H1 (cell line): ENCODE measurements around the gene C19orf85. TPM values are rescaled to one million over a fixed set of nuclear protein-coding genes. Genes with fewer than 3 reads are reported as not detected.

ENCODE experiments used
- CTCF ChIA-PET: fragments of 300-600 bp; sonication (Branson Sonifier 250); formaldehyde crosslinking; loops from one replicate; lab custom pipeline; 2021; ENCODE audit not compliant: partially characterized antibody; lab: Charles Lee
- POLR2A ChIA-PET: fragments of 300-600 bp; sonication (Branson Sonifier 250); formaldehyde crosslinking; loops from one replicate; lab custom pipeline; 2021; ENCODE audit warnings: inconsistent platforms; ENCODE audit not compliant: partially characterized antibody; lab: Charles Lee
- DNase-seq, 2 experiments: peaks; one replicate each; pipeline versions ENCODE4 v3.0.0 to v3.0.0-alpha.2; 2010 to 2022; ENCODE audit warnings: low spot score in 2 of 2, low read depth in 1 of 2, mixed read lengths in 1 of 2
- FAIRE-seq: peaks from 2 replicates; lab custom pipeline; 2011; peaks lifted over from hg19 to GRCh38; lab: Jason Lieb, UNC
- H2AFZ ChIP-seq: 2 replicates; pipeline ENCODE4 v1.8.1; 2012; ENCODE audit warnings: low read length, inconsistent platforms
- H2AK5ac ChIP-seq: 2 replicates; pipeline ENCODE4 v1.6.1; 2013; ENCODE audit warnings: low read depth, low read length
- H2BK120ac ChIP-seq: replicated peaks from 2 replicates; pipeline ENCODE3; 2013; ENCODE audit warnings: low read depth, low read length, inconsistent platforms
- H2BK12ac ChIP-seq: 2 replicates; pipeline ENCODE4 v1.6.1; 2013; ENCODE audit warnings: low read depth, low read length
- H2BK15ac ChIP-seq: 2 replicates; pipeline ENCODE4 v1.6.1; 2013; ENCODE audit warnings: low read length
- H2BK20ac ChIP-seq: 2 replicates; pipeline ENCODE4 v1.6.1; 2013; ENCODE audit warnings: low read length
- H2BK5ac ChIP-seq: 2 replicates; pipeline ENCODE4 v1.6.1; 2013; ENCODE audit warnings: low read depth, low read length
- H3K14ac ChIP-seq: 2 replicates; pipeline ENCODE4 v1.6.1; 2013; ENCODE audit warnings: inconsistent platforms; ENCODE audit not compliant: insufficient read length
- H3K18ac ChIP-seq: 2 replicates; pipeline ENCODE4 v1.6.1; 2013; ENCODE audit warnings: low read length; ENCODE audit errors: extremely low read depth
- H3K23ac ChIP-seq: 2 replicates; pipeline ENCODE4 v1.6.1; 2013; ENCODE audit warnings: inconsistent platforms; ENCODE audit not compliant: insufficient read length
- H3K23me2 ChIP-seq: 2 replicates; pipeline ENCODE4 v1.6.1; 2013; ENCODE audit warnings: low read depth, low read length
- H3K27ac ChIP-seq: 2 replicates; pipeline ENCODE4 v1.6.1; 2011; ENCODE audit warnings: low read depth, low read length, inconsistent platforms
- H3K27me3 ChIP-seq, 4 experiments: replicated peaks in 1 of 4; 1 replicate in 1 of 4; 2 replicates in 3 of 4; pipeline versions ENCODE4 v1.6.1 to v1.8.1; 2011 to 2013; ENCODE audit warnings: low read length in 3 of 4, mild to moderate bottlenecking in 3 of 4, inconsistent platforms in 2 of 4, mixed read lengths in 2 of 4, moderate library complexity in 1 of 4; ENCODE audit not compliant: control insufficient read depth in 3 of 4, insufficient read depth in 3 of 4; ENCODE audit errors: extremely low read depth in 1 of 4
- H3K36me3 ChIP-seq, 4 experiments: 2 replicates each; pipeline versions ENCODE4 v1.6.1 to v1.8.1; 2011 to 2013; ENCODE audit warnings: mild to moderate bottlenecking in 4 of 4, low read length in 3 of 4, moderate library complexity in 2 of 4, control low read depth in 1 of 4, inconsistent platforms in 1 of 4; ENCODE audit not compliant: insufficient read depth in 4 of 4, control insufficient read depth in 2 of 4
- H3K4ac ChIP-seq: replicated peaks from 2 replicates; pipeline ENCODE3; 2013; ENCODE audit warnings: low read length, low read depth, mixed read lengths, inconsistent platforms; ENCODE audit not compliant: insufficient read length
- H3K4me1 ChIP-seq, 4 experiments: replicated peaks in 1 of 4; 1 replicate in 1 of 4; 2 replicates in 3 of 4; pipeline versions ENCODE4 v1.6.1 to v1.8.1; 2011 to 2013; ENCODE audit warnings: low read length in 3 of 4, inconsistent platforms in 2 of 4, mixed read lengths in 1 of 4; ENCODE audit not compliant: insufficient read depth in 4 of 4, control insufficient read depth in 3 of 4
- H3K4me2 ChIP-seq, 2 experiments: 2 replicates each; pipeline versions ENCODE4 v1.6.1 to v1.8.1; 2011 to 2013; ENCODE audit warnings: low read depth in 2 of 2, low read length in 2 of 2, control low read depth in 1 of 2, inconsistent platforms in 1 of 2, mild to moderate bottlenecking in 1 of 2; ENCODE audit not compliant: insufficient read depth in 1 of 2
- H3K4me3 ChIP-seq, 4 experiments: fragments of 200-600, 300-600 bp in 1 of 4; sonication (generic), shearing (Covaris generic), sonication (Bioruptor Twin) in 1 of 4; 2 replicates each; pipeline versions ENCODE4 v1.5.1 to v1.8.1; 2011 to 2016; ENCODE audit warnings: low read length in 4 of 4, low read depth in 3 of 4, control low read depth in 2 of 4, inconsistent platforms in 2 of 4, mild to moderate bottlenecking in 2 of 4, mixed read lengths in 1 of 4, moderate library complexity in 1 of 4; ENCODE audit not compliant: insufficient read depth in 2 of 4; ENCODE audit errors: extremely low read depth in 1 of 4
- H3K56ac ChIP-seq: replicated peaks from 2 replicates; pipeline ENCODE3; 2013; ENCODE audit warnings: low read depth, mild to moderate bottlenecking, mixed read lengths, low read length, inconsistent platforms; ENCODE audit not compliant: insufficient read length
- H3K79me1 ChIP-seq: 2 replicates; pipeline ENCODE4 v1.6.1; 2013; ENCODE audit warnings: low read depth, low read length, control low read depth
- H3K79me2 ChIP-seq, 2 experiments: 2 replicates each; pipeline versions ENCODE4 v1.6.1 to v1.8.1; 2012 to 2013; ENCODE audit warnings: low read length in 2 of 2, mild to moderate bottlenecking in 2 of 2, inconsistent platforms in 1 of 2; ENCODE audit not compliant: insufficient read depth in 2 of 2, control insufficient read depth in 1 of 2
- H3K9ac ChIP-seq, 4 experiments: replicated peaks in 1 of 4; 1 replicate in 1 of 4; 2 replicates in 3 of 4; pipeline versions ENCODE4 v1.6.1 to v1.8.1; 2011 to 2013; ENCODE audit warnings: low read depth in 3 of 4, low read length in 3 of 4, control low read depth in 2 of 4, mild to moderate bottlenecking in 2 of 4, moderate library complexity in 2 of 4, inconsistent platforms in 1 of 4; ENCODE audit errors: extremely low read depth in 1 of 4
- H3K9me3 ChIP-seq, 2 experiments: 2 replicates each; pipeline versions ENCODE4 v1.6.1 to v1.8.1; 2012 to 2013; ENCODE audit warnings: mild to moderate bottlenecking in 2 of 2, moderate library complexity in 2 of 2, control low read depth in 1 of 2, inconsistent platforms in 1 of 2, low read depth in 1 of 2, low read length in 1 of 2, mixed read lengths in 1 of 2; ENCODE audit not compliant: insufficient read depth in 2 of 2
- H4K20me1 ChIP-seq, 2 experiments: replicated peaks in 1 of 2; 2 replicates each; pipeline versions ENCODE3 to v1.8.1; 2011 to 2013; ENCODE audit warnings: inconsistent platforms in 2 of 2, low read length in 2 of 2, mild to moderate bottlenecking in 1 of 2; ENCODE audit not compliant: insufficient read depth in 2 of 2, control insufficient read depth in 1 of 2
- H4K5ac ChIP-seq: 2 replicates; pipeline ENCODE4 v1.6.1; 2013; ENCODE audit warnings: low read length, low read depth, mixed read lengths, inconsistent platforms; ENCODE audit not compliant: insufficient read length
- H4K8ac ChIP-seq: 2 replicates; pipeline ENCODE4 v1.8.0; 2013; ENCODE audit warnings: mild to moderate bottlenecking, moderate library complexity, low read length, inconsistent platforms; ENCODE audit not compliant: insufficient read depth; ENCODE audit errors: extremely low read depth
- H4K91ac ChIP-seq: replicated peaks from 2 replicates; pipeline ENCODE3; 2013; ENCODE audit warnings: low read length, mixed read lengths, inconsistent platforms; ENCODE audit not compliant: insufficient read length
- ATF3 ChIP-seq: IDR thresholded peaks from 2 replicates; pipeline ENCODE4 v1.6.1; 2011; ENCODE audit warnings: low read depth, mild to moderate bottlenecking, low read length; ENCODE audit not compliant: insufficient read depth
- CBX5 ChIP-seq: fragments of 300-800, 300-1000 bp; sonication (generic); IDR thresholded peaks from 2 replicates; pipeline ENCODE4 v1.7.1; 2016; ENCODE audit warnings: antibody characterized with exemption, low read length, low read depth
- EZH2 ChIP-seq: fragments of 200-600 bp; sonication (generic); IDR thresholded peaks from 2 replicates; pipeline ENCODE4 v1.7.1; 2012; ENCODE audit warnings: low read depth, mild to moderate bottlenecking, moderate library complexity, low read length, inconsistent platforms; ENCODE audit not compliant: severe bottlenecking
- GABPA ChIP-seq: IDR thresholded peaks from 2 replicates; pipeline ENCODE4 v1.6.1; 2011; ENCODE audit warnings: mild to moderate bottlenecking, low read length, moderate library complexity, borderline replicate concordance; ENCODE audit not compliant: insufficient read depth
- POLR2AphosphoS5 ChIP-seq: IDR thresholded peaks from 2 replicates; pipeline ENCODE4 v1.6.1; 2011; ENCODE audit warnings: low read depth, low read length
- SIX5 ChIP-seq: IDR thresholded peaks from 2 replicates; pipeline ENCODE4 v1.6.1; 2011; ENCODE audit warnings: mild to moderate bottlenecking, low read depth, low read length
- SP1 ChIP-seq: IDR thresholded peaks from 2 replicates; pipeline ENCODE4 v1.6.1; 2011; ENCODE audit warnings: low read depth, low read length
- TAF1 ChIP-seq: IDR thresholded peaks from 2 replicates; pipeline ENCODE4 v1.6.1; 2011; ENCODE audit warnings: mild to moderate bottlenecking, low read depth, low read length
- TAF7 ChIP-seq: optimal IDR thresholded peaks from 2 replicates; pipeline ENCODE3; 2011; ENCODE audit warnings: low read depth, mild to moderate bottlenecking, inconsistent platforms, low read length, moderate library complexity, borderline replicate concordance
- WGBS, 2 experiments: shearing (Covaris generic) in 1 of 2; methylation state at CpG; one replicate each; pipeline versions ENCODE4 v1.1.6 to v1.1.7; 2013 to 2015; ENCODE audit warnings: low lambda C conversion rate in 2 of 2, mixed read lengths in 2 of 2, inconsistent platforms in 1 of 2, low coverage in 1 of 2, missing lambda C conversion rate in 1 of 2; ENCODE audit not compliant: insufficient replicate concordance in 2 of 2, insufficient coverage in 1 of 2, insufficient read length in 1 of 2; ENCODE audit errors: extremely low coverage in 1 of 2, missing lambda C conversion rate in 1 of 2; 5-methylcytosine and 5-hydroxymethylcytosine counted together
- polyA plus RNA-seq, 7 experiments: library from polyadenylated mRNA; depleted of rRNA in 3 of 7; stranded (reverse) in 5 of 7; unstranded in 2 of 7; fragments of >200 nt in 5 of 7; fragments of 200-250 nt in 2 of 7; gene quantifications; 1 replicate in 5 of 7; 2 replicates in 1 of 7; 4 replicates in 1 of 7; pipeline versions ENCODE4 v1.2.1 to v1.2.3, GENCODE V29; 2011 to 2013; ENCODE audit warnings: missing spikeins in 2 of 7, mixed read lengths in 2 of 7
- total RNA-seq: library from RNA; stranded (reverse); fragmentation: NEBNext Ultra II Directional; extraction: Animal tissue kit (Norgen Biotek cat#: 25700); gene quantifications from 2 replicates; pipeline ENCODE4 v1.2.1, GENCODE V29; 2021

The C19orf85 gene
- total and polyA plus RNA-seq, 2 of the 8 experiments (the other 6 are each of a cell fraction or from before 2014, with no cell fraction given): 2.2 to 3.2 TPM

DNA sequence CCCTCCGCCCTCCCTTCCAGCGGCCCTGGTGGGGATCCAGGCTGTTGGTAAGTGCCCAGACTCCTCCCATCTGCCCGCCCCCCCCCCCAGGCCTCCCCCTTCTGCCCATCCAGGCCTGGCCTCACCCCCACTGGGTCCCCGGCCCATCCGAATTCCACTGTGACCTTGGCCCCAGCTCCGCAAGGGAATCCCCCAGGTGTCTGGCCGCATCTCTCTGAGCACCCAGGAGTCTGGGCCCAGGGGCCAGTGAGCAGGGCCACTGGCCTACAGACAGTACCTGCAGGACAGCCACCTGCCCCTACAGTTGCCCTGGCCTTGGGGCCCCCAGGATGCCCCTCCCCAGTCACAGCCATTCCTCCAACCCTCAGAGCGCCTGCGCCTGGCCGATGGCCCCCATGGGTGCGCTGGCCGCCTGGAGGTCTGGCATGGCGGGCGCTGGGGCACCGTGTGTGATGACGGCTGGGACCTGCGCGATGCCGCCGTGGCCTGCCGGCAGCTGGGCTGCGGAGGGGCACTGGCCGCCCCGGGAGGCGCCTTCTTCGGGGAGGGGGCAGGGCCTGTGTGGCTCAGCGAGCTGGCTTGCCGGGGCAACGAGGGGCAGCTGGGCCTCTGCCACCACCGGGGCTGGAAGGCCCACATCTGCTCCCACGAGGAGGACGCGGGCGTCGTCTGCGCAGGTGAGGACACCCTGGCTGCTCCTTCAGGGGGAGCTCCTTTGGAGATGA lies 24.6 kb upstream of the C19orf85 start:
- peak overlapping the region; percentile 71 for H4K8ac ChIP-seq
- POLR2A ChIA-PET: interaction anchor here (0.8 to 7.5 kb wide), 7 partner anchors 8 to 110 kb away, joined by 3 to 57 read pairs (median 3); partner anchors contain the start of genes FIZ1, UBE2S and ZNF628
- WGBS, 2 experiments: 58% methylated on average over 24 of the region's 36 CpGs; no CpG with 5 or more reads in 1 of the 2 experiments
- H4K20me1 ChIP-seq: peaks cover 0 to 4% of the 10 kb centered on the region in 2 experiments
- no peak for TF ChIP-seq SP1
- no peak for TF ChIP-seq ATF3
- TF ChIP-seq TAF7: no peak
- no peak for TF ChIP-seq CBX5
- no peak for TF ChIP-seq EZH2
- TF ChIP-seq TAF1: no peak
- no peak for TF ChIP-seq POLR2AphosphoS5
- TF ChIP-seq SIX5: no peak
- no peak for TF ChIP-seq GABPA
- peak overlapping the region; percentile 84; the same call in 1 of the 2 replicates for H2BK12ac ChIP-seq
- peak overlapping the region in 1 of 4 experiments; percentile 57; a peak in 3 of 8 replicates for H3K4me3 ChIP-seq
- peak overlapping the region; percentile 71; the same call in 1 of the 2 replicates for H2BK5ac ChIP-seq
- H3K36me3 ChIP-seq: no peaks in the 10 kb centered on the region; a peak in 1 of 8 replicates
- H3K27me3 ChIP-seq: no peaks in the 10 kb centered on the region; a peak in 2 of 7 replicates
- H2BK20ac ChIP-seq: no peak overlapping the region
- no peak overlapping the region for H2AK5ac ChIP-seq
- peak overlapping the region; percentile 78 for H3K18ac ChIP-seq
- H3K27ac ChIP-seq: no peak overlapping the region
- H3K23ac ChIP-seq: no peak overlapping the region
- H3K4ac ChIP-seq: no peak overlapping the region
- peak overlapping the region; percentile 81 for H4K91ac ChIP-seq
- peak overlapping the region; percentile 53 to 75 for H3K4me2 ChIP-seq
- no peak overlapping the region for H2AFZ ChIP-seq
- H3K9me3 ChIP-seq: no peaks in the 10 kb centered on the region
- H2BK15ac ChIP-seq: no peak overlapping the region; the same call in 1 of the 2 replicates
- peak overlapping the region; percentile 61 for H3K14ac ChIP-seq
- no peak overlapping the region for H3K56ac ChIP-seq
- peaks cover 4% of the 10 kb centered on the region; the same call in 1 of the 2 replicates for H3K79me1 ChIP-seq
- H3K79me2 ChIP-seq: peaks cover 0 to 5% of the 10 kb centered on the region in 2 experiments; a peak in 1 of 4 replicates
- H3K23me2 ChIP-seq: peaks cover 11% of the 10 kb centered on the region
- CTCF ChIA-PET: interaction anchor here (0.9 to 1.9 kb wide), 5 partner anchors 9 to 144 kb away, joined by 3 to 7 read pairs (median 4); no protein-coding TSS in a partner anchor
- no peak for DNase-seq
- no peak overlapping the region for H2BK120ac ChIP-seq
- no peak for FAIRE-seq
- no peak overlapping the region for H4K5ac ChIP-seq
- peaks cover 0 to 47% (median 30%) of the 10 kb centered on the region in 4 experiments; a peak in 6 of 7 replicates for H3K4me1 ChIP-seq
- no peak overlapping the region; a peak in 2 of 7 replicates for H3K9ac ChIP-seq
